Dedifferentiated amniotic fluid mesenchymal stem cell (primary cell): ENCODE data around the gene AEBP2.
"Not testable (repeated sequence)": the region's sequence is repeated elsewhere in the genome, so short reads cannot be mapped to it uniquely, and the experiment has no call there.

Source experiments
- DNase-seq: peaks from one replicate; pipeline ENCODE4 v3.0.0-alpha.2; 2016; ENCODE audit errors: extremely low spot score

AEBP2 gene

DNA sequence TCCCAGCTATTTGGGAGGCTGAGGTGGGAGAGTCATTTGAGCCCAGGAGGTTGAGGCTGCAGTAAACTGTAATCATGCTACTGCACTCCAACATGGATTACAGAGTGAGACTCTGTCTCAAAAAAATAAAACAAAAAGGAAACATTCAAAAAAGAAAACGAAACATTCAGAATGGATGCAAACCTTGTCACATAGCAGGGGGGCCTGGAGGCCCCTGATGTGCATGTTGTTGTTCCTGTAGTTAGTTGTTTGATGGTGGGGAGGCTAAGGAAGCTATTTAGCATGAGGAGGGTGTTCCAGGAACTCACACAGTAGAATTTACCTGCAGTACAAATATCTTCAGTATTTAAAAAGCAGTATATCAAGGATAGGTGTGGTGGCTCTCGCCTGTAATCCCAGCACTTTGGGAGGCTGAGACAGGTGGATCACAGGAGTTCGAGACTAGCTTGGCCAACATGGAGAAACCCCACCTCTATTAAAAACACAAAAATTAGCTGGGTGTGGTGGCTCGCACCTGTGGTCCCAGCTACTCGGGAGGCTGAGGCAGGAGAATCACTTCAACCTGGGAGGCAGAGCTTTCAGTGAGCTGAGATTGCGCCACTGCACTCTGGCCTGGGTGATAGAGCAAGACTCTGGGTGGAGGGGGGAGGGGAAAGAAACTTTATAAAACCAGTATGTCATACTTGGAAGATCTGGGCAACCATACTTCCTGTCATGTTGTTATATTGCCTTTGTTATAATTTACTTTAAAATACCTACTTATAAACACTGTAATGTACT, 17.6 kb upstream of the AEBP2 start:
- DNase-seq = no peak

DNA sequence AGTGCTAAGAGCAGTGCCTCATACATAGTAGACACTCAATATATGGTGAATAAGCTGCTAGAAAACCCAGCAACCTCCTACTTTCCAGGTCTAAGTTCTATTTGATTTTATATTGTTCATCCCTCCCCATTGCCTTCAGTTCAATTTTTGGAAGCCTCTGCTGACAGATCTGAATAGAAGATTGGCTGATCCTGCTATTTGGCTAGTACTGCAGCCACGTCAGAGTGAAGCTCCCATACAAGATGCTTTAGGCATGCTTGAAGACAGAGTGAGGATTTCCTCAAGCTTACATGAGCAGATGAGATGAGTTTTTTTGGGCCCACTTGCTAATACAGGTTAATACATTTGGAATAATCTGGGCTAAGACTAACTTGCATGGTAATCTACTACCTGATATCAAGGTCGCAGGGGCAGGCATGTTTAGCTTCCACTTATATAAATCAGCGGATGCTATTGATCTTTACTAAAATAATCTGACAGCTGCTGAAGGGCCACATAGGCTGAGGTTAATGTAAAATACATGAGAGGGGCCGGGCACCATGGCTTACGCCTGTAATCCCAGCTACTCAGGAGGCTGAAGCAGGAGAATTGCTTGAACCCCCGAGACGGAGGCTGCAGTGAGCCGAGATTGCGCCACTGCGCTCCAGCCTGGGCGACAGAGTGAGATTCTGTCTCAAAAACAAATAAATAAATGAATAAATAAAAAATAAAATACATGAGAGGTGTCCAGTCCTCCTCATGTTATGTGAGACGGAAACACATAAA, 15.9 kb upstream of the AEBP2 start:
- no peak for DNase-seq

DNA sequence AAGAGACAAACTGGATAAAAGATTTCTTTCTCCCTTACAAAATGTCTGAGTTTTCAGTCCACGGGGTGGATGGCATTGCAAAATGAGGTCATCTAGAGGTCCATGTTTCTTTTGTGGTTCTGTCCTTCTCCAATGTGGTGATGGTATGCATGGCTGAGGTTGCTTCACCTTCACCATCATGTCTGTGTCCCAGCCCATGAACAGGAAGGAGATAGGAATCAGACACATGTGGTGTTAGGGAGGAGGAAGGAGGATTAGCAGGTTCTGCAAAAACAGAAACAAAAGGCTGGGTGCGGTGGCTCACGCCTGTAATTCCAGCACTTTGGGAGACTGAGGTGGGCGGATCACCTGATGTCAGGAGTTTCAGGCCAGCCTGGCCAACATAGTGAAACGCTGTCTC, 11.0 kb upstream of the AEBP2 start:
- DNase-seq = no peak

DNA sequence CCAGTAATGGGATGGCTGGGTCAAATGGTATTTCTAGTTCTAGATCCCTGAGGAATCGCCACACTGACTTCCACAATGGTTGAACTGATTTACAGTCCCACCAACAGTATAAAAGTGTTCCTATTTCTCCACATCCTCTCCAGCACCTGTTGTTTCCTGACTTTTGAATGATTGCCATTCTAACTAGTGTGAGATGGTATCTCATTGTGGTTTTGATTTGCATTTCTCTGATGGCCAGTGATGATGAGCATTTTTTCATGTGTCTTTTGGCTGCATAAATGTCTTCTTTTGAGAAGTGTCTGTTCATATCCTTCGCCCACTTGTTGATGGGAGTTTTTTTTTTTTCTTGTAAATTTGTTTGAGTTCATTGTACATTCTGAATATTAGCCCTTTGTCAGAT, 9.8 kb upstream of the AEBP2 start:
- DNase-seq = not testable (repeated sequence)

DNA sequence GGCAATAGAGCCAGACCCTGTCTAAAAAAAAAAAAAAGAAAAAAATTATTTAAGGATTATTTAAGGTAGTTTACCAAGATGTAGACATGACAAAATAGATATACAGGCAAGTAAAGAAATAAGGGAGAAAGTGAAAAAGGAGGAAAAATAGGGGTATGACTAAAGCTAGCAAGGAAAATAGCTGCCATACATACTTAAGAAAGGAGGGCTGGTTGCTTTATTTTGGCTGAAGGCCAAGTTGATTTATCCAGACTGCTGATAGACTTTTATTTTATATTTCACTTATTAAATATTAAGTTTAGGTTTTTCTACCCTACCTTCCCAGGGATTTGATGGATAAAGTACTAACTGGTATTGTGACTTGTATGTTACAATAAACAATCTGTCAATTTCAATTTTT, 8.3 kb upstream of the AEBP2 start:
- no peak for DNase-seq

DNA sequence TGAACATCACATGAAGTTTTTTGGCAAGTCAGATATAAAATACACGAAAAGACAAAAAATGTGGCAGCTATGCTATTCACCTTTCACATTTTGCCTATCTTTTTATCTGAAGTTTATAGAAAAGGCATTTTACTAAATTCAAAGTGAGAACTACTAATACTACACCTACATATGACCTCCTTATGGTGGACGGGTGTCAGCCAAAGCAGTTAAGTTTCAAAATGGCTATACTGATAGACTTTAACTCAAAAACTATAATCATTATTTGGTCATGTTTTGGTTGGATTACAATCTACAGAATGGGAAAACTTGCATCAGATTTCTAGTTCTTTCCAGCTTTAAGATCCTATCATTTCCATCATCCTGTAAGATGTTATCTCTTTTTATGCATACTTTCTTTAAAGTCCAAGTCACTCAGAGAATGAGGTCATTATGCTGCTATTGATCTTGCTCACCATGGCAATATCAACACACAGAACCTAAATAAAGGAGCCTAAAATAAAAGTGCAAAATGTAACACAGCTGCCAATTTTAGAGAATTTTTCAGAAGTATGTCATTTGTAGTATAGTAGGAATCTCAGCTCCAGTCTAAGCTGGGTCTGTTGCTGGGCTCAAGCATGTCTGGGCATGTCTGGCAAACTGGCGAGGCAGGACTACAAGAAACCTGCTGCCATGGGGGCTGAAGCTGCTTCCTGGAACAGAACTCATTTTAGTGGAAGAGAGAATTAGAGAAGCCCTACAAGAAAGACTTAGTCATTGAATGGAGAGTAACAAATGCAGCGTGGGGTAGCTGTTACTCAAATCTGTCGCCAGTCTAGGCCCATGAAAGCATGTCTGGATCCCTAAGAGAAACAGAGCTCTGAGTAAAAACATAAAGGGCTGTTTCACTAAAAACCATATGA, 7.6 kb upstream of the AEBP2 start:
- peak; percentile 92 for DNase-seq

DNA sequence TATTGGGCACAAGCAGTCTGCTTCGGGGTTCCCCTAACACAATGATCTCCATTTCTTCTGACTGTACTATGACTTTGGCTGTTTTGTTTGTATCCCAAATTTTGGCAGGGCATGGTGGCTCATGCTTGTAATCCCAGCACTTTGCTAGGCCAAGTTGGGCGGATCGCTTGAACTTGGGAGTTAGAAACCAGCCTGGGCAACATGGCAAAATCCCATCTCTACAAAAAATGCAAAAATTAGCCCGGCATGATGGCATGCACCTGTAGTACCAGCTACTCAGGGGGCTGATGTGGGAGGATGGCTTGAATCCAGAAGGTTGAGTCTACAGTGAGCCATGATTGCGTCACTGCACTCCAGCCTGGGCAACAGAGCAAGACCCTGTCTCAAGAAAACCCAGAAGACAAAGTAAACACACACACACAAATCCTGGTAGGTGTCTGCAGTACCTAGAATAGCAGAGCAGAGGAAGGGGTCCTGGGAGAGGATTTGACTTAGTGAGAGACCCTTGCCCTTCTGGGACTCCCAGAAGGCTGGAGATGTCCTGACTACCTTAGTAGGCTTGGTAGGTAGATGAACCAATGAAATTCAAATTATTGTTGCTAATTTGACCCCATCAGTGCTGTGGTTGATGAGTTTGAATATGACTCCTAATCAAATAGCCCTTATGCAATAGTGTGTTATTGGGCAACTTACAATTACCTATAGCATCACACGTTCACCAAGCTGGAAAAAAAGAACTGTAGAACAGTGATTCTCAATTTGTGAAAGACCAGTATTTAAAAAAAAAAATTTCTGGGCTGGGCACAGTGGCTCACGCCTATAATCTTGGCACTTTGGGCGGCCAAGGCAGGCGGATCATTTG, 6.8 kb upstream of the AEBP2 start:
- no peak for DNase-seq

DNA sequence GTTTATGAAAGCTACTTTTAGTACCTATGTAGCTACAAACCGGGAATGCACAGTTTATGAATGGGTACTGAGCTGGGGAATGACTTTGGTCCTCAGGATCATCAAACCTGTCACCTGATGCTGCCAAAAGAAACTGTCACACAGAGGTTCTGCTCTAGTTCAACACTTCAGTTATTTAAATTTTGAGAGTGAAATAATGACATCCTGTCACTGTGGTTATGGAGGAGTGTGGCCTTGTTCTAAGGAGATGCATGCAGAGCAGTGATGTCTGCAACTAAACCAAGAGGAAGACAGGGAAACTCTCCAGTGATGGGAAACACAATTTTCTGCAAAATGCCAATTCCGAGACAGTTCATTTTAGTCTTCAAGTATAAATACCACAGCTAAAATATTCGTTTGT, 4.8 kb upstream of the AEBP2 start:
- DNase-seq = no peak

DNA sequence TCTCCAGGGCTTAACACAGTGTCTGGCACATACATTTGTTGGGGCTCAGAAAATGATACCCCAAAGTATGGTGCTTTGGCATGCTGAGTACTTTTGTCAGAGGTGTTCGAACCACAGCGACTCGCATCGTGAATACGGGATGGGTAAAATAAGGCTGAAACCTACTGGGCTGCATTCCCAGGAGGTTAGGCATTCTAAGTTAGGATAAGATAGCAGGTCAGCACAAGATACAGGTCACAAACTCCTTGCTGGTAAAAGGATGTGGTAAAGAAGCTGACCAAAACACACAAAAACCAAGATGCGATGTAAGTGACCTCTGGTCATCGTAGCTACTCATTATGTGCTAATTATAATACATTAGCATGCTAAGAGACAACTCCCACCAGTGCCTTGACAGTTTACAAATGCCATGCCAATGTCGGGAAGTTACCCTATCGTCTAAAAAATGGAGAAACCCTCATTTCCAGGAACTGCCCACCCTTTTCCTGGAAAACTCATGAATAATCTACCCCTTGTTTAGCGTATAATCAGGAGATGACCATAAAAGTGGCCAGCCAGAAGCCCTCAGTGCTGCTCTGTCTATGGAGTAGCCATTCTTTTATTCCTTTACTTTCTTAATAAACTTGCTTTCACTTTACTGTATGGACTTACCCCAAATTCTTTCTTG, 3.3 kb upstream of the AEBP2 start:
- no peak for DNase-seq

DNA sequence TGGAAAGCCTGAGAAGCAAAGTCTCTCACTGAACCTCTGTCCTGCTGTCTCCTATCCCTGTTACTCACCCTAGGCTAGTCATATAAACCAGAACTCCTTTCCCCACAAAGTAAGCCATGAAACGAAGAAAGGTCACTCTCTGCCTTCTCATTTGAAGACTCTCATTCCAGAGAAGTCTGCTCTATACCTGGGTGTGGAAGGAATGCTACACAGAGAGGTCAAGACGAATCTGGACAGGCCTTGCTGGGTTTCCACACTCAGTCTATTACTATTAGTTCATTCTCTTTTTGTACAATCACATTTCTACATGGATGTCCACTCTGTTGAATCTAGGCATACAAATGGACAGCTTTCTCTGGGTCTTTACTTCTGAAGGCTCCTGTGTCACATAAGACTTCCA, 2.4 kb upstream of the AEBP2 start:
- DNase-seq = no peak

DNA sequence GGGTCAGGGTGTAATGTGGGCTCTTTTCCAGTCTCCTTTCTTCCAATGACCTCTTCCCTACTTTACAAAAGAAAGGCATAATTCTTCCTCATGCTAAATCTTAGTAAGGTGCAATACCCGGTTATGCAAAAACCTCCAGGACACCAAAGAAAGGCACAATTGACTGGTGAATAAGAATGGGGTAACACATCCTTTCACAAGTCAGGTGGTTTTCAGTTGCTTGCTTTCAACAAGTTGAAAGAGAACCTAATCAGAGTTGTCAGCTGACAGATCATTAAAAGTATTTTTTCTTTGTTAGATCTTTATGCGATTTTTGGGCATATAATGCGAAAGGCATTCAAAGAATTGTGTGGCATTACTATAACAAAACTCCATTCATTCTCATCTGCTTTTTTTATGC, 1.3 kb upstream of the AEBP2 start:
- DNase-seq = no peak

DNA sequence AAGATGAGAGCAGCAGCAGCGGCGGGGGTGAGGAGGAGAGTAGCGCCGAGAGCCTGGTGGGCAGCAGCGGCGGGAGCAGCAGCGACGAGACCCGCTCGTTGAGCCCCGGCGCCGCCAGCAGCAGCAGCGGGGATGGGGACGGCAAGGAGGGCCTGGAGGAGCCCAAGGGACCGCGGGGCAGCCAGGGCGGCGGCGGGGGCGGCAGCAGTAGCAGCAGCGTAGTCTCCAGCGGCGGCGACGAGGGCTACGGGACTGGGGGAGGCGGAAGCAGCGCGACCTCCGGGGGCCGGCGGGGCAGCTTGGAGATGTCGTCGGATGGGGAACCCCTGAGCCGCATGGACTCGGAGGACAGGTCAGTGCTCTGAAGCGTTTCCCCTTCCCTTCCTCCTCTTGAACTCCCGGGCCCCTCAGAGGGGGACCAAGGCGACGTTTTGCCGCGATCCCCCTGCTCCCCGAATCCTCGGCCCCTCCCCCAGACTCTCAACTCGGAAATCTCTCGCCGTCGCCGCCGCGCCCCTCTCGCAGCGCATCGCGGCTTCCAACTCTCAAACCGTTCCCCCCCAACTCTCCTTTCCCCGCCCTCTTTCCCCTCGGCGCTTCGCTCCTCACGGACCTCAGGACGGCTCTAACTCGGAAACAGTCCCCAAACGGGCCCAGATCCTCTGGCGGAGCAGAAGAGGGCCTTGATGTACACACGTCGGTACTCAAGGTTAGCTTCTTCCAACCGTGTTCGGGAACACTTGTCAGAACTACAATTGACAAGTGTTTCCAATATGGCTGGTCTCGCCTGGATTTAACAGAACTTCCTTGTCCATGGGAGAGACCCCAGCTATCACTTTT, 947 bp downstream of the AEBP2 start:
- peak; percentile 56 for DNase-seq

DNA sequence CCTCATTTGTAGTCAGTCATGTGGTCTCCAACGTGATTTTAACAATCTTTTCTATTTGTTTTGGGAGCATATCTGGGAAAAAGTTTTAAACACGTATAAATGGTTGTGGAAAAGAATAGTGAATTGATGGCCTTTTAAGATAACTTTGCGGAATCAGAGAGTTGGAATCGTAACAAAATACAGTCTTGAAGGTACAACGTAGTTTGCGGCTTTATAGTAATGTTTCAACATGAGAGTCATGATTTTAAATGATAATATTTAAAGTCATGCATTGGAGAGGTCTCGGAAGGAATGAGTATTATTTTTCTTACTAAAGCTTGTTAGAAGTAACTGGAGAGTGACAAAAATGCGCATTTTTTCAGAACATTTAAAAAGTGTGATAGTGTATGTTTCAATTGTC, 1.6 kb downstream of the AEBP2 start:
- no peak for DNase-seq

DNA sequence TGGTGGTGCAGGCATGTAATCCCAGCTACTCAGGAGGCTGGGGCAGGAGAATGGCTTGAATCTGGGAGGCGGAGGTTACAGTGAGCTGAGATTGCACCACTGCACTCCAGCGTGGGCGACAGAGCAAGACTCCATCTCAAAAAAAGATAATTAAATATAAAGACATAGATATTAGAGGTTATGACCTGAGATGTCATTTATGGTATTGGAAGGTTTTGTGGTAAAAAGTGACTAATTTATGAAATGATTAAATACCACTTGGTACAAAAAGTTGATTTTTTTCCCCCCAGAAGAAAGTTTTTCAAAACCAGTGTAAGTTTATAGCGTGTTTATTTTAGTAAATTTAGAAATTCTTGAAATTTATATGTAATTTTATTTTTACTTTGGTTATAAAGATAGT, 4.3 kb downstream of the AEBP2 start:
- no peak for DNase-seq

DNA sequence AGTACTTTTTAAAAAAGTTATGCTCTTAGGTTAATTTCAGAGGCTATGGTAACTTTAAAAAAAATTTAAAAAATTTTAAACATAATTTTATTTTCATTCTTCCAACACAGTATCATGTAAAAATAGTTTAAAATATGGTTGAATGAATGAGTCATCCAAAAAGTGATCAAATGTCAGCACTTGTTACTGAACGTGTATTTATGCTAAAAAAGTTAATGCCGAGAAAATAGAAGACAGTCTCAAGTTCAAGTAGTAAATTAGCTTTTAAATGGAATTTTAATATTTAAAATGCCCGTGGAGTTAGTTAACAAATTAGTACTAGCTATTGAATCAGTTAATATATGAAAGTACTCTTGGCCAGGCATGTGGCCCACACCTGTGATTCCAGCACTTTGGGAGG, 4.8 kb downstream of the AEBP2 start:
- DNase-seq = no peak

DNA sequence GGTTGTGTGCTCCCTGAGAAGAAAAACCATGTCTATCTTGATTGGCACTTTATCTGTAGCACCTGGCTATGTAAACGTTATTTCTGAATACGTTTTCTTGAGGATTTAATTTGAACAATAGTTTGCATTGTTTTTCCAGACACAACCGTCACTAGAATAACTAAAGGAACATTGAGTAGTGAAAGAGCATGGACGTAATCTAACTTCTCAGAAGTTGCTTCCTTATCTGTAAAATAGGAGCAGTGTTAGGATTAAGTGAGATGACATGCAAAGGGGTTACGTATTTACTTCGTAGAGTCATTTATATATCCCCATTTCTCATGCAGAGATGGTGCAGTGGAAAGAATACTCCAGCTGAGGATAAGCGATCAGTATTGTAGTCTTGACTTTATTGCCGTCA, 8.1 kb downstream of the AEBP2 start:
- no peak for DNase-seq

DNA sequence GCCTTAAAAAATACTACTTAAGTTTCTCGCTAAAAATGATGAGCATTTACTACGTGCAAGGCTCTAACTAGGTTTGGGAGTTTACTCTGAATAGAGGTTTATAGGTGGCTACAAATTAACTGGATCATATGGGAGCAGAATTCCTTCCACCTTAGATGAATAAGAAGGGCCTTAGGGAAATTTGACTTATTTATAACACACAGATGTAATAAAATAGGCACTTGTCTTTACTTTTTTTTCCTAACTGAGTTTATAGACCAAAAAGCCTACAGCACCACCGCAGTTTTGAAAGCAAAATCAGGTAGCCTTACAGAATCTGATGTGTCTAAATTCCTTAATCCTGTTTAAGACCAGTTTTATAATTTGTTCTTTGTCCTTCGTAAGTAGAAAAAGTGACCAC, 10.5 kb downstream of the AEBP2 start:
- no peak for DNase-seq

DNA sequence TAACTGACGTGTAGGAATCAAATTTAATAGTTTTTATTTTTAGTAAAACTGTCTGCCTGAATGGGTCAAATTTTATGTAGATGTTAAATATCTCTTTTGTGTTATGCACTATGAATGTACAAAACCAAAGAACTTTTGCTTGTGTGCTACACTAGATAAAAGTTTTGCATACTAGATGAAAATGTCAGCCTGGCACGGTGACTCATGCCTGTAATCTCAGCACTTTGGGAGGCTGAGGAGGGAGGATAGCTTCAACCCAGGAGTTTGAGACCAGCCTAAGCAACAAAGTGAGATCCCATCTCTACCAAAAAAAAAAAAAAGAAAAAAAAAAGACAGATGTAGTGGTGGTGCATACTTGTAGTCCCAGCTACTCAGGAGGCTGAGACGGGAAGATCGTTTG, 11.1 kb downstream of the AEBP2 start:
- DNase-seq = no peak

DNA sequence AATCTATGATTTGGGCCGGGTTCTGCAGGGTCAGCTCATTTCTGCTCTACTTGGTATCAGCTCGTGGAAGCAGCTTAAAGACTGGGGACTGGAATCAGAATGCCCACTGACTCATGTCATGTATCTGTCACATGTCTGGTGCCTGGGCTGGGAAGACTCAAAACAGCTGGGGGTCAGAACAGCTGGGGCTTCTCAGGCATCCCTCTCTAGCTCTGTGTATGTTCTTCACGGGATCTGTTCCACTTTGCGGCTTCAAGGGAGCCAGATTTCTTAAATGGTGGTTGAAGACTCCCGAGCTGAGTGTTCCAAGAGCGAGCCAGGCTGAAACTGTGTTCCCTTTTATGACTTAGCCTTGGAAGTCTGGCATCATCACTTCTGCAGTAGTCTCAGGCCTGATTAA, 11.9 kb downstream of the AEBP2 start:
- no peak for DNase-seq

DNA sequence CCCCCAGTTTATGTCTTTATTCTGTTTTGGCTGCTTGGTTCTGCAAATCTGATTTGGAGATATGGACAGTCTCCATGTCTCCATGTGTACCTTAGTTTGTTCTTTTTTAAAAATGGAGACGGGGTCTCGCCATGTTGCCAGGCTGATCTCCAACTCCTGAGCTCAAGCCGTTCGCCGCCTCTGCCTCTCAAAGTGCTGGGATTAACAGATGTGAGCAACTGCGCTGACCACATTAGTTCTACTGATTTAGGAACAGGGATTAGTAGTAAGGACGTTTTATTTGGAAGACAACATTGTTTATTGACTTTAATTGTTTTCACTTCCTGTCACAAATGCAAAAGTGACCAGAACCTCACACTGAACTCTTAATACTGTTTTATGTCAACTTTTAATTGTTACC, 14.7 kb downstream of the AEBP2 start:
- DNase-seq = no peak
